NCI-H2227 (cell line): ENCODE data around the gene TRAF3.

Experiments
- DNase-seq: peaks from one replicate; lab custom pipeline; 2025; ENCODE audit not compliant: unreplicated experiment; lab: John Stamatoyannopoulos, UW

TRAF3 gene, protein sequence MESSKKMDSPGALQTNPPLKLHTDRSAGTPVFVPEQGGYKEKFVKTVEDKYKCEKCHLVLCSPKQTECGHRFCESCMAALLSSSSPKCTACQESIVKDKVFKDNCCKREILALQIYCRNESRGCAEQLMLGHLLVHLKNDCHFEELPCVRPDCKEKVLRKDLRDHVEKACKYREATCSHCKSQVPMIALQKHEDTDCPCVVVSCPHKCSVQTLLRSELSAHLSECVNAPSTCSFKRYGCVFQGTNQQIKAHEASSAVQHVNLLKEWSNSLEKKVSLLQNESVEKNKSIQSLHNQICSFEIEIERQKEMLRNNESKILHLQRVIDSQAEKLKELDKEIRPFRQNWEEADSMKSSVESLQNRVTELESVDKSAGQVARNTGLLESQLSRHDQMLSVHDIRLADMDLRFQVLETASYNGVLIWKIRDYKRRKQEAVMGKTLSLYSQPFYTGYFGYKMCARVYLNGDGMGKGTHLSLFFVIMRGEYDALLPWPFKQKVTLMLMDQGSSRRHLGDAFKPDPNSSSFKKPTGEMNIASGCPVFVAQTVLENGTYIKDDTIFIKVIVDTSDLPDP

GRCh38 chr14:102776761-102777710 is at the start of gene TRAF3:
Gene TRAF3 (plus strand): TSS chr14:102777449. CDS start chr14:102870202, 92,753 bp downstream.
- peak; percentile 75 for DNase-seq

DNA sequence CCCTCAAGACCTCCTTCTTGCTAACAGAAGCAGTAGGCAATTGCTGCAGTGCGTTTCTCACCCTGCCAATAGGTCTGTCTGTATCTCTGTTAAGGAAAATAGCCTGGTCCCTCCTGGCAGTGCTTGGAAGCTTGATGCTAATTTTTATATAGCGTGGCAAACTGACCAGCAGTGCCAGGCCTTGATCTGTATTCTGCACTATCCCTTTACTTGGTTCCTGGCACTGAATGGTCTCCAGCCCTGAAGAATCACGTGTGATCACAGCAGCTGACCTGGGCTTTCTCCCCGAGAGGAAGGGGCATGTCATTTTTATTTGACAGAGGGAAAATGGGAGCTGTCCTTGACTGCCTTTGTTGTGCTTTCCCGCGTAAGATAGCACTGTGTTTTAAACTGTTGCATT is 48.7 kb upstream of the TRAF3 start:
- no peak for DNase-seq

DNA sequence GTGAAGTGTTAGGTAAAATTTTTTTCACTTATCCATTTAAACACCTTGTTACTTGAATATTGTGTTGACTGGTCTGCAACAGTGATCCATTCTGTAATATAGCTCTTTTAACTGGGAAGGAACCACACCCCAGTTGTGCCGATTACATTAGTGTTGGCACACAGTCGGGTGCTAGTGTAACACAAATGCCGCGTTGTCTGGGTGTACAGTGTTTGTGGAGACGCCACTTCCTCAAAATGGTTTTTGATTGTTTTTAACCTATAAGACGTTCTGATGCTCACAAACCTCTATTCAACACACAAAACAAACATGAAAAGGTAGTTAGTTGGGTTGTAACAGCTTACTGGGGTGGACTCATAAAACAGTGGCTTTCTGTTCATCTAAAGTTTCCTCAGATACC is 48.0 kb upstream of the TRAF3 start:
- no peak for DNase-seq

DNA sequence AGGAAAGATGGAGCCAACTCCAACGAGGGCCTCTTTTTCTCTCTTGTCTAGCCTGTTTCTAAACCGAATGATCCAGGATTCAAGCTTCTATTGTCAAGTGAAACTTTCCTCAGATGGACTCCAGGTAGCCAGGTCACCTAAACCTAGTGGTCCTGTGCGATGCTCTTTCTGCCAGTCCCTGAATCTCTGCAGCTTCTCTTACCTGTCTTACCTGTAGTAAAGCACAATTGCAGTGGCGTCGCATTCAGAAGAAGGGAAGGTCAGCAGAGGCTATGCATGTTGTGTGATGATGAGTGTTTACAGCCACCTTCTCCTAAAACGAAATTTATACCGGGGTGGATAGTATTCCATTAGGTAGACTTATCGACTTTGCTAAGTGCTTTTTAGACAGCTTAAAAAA is 47.4 kb upstream of the TRAF3 start:
- no peak for DNase-seq

GRCh38 chr14:102731101-102731870 is 46.0 kb upstream of the TRAF3 start:
- no peak for DNase-seq

GRCh38 chr14:102731871-102732800 is 45.1 kb upstream of the TRAF3 start:
- DNase-seq: no peak

- DNase-seq: no peak
These were observed 44.3 kb upstream of the TRAF3 start for GRCh38 chr14:102732924-102733323.

GRCh38 chr14:102733326-102733725 is 43.9 kb upstream of the TRAF3 start:
- DNase-seq: no peak

DNA sequence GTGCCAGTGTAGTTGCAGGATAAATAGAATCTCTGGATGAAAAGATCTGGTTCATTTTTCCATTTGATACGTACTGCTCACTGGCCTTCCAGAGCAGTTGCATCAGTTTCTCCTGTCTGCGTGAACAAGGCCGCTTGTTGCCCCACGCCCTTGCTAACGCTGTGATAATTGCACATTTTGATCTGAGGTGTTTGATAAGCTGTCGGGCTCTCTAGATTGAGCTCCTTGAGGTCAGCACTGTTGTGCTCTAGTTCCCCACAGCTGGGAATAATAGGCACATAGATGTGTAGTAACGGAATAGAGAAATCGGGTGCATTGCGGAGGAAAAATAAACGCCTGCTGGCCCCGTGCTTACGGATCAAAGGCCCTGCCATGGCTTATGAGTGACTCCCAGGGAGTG is 42.8 kb upstream of the TRAF3 start:
- no peak for DNase-seq

DNA sequence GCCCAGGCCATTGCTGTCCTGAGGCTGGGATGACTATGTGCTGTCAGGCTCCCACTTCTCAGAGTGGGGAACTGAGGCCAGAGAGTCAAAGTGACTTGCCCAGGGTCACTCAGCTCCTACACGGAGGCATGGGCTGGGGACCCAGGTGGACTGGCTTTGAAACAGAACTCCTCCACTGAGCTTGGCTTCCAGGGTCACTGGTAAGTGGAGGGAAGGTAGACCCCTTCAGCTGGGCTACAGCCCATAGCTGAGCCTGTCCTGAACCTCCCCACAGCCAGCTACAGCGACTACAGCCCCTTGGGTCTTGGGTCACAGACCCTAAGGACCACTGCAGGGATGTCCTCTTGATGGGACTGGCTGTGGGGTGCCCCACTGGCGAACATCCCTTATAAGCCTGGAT is 40.3 kb upstream of the TRAF3 start:
- no peak for DNase-seq

DNA sequence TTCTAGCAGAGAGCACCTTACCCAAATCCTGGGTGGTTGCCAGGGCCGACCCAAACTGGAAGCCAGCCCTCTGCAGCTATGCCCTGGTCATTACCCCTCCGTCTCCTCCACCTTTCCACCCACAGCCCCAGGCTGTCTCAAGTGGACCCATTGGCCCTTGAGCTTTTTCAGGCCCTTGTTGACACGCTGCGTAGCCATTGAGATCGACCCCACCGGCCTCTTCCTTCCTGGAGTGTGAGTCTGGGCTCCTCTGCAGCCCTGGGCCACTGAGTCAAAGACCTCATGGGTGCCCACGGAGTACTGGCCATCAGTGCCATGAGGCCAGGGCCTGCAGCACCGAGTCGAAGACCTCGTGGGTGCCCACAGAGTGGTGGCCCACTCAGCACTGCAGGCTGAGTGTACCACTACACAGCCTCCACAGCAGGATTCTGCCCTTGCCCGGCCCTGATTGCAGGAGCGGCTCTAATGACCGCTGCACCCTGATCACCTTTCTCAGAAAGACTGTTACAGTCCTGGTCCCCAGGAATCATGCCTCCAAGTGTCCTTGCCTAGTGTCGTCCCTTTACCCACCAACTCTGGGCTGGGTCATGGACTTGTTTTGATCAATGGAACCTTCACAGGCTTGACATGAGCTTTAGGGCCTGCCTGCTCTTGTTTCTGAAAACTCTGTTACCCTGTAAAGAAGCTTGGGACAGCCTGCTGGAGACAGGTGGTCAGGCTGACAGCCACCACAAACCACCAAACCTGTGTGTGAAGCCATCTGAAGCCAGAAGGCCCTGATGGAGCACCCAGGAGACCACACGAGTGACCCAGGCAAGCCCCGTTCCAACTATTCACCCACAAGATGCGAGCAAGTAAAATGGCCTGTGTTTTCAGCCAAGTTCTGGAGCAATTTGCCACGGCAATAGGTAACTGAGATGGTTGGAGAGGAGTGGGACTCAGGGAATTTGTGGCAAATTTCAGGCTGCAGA is 39.6 kb upstream of the TRAF3 start:
- no peak for DNase-seq

DNA sequence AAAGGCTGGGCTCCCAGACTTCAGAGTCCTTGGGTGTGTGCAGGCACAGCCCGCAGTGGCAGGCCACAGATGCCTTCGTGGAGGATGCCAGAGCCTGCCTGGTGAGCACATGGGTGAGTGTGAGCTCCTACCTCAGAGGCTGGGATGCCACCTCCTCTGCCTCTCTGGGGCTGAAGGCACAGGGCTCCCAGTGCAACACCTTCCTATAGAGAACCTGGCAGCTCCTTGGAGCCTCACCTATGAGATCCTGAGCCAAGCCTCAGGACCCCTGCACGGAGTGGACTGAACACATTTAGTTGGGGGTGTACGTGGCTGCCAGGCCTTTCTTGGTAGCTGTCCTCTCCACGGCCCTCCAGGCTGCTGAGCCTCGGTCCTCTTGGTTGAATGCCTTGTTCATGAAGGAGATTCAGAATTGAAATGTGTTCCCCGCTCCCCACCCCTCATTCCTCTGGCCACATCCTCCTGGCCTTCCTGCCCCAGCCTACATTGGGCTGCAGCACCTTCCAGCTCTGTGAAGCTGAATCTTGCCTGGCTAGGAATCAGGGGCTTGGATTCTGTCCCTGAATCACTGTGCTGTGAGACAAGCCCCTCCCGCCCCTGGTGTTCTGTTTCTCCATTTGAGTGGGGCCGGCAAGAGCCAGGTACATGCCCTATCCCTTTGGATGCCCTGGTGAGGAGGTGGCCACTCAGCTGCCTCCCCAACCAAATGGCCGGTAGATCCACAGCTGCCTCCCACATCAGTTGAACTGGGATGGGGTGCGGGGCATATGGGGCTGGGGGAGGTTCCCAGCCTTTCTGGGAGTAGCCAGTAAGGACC is 38.7 kb upstream of the TRAF3 start:
- no peak for DNase-seq

DNA sequence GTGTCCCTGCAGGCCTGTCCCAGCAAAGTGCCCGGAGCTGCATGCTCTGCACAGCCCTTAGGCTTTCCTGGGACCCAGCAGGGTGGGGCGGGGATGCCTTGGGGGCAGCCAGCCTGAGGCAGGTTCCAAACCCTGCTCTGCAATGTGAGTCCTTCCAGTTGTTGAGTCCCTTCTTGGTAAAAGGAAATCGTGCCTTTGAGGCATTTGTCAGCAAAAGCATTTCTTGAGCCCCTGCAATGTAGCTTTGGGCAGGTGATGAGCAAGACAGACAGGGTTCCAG is 38.1 kb upstream of the TRAF3 start:
- no peak for DNase-seq

DNA sequence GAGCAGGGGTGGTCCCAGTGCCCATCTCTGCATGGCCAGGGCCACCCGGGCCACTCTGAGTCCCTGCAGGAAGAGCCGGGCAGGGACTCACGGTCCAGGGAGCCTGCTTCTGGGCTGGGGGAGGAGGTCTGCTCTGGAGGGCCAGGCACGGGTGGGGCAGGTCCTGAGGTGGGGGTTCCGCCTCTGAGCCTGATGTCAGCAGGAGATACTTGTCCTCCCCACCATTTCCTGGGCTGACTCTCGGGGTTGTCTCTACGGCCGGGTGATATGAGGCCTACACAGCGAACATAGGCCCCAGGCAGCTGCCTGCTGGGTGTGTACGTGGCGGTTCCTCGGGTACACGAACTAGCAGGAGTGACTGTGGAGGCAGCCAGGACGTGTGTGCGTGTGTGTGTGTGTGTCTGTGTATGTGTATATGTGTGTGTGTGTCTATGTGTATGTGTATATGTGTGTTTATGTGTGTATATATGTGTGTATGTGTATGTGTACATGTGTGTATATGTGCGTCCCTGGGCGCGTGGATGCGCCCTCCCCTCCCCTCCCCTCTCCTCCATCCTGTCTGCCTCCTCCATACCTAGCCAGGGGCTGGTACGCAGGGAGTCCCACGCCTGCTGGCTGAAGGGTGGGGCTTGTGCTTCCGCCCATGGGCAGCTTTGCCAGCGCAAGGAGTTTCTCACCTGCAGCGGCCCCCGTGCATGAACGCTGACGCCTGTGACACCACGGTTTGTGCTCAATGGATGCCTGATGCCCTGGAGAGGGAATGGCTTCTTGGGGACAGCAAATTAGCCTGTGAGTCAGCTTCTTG is 30.4 kb upstream of the TRAF3 start:
- no peak for DNase-seq

GRCh38 chr14:102748806-102749205 is 28.4 kb upstream of the TRAF3 start:
- no peak for DNase-seq

DNA sequence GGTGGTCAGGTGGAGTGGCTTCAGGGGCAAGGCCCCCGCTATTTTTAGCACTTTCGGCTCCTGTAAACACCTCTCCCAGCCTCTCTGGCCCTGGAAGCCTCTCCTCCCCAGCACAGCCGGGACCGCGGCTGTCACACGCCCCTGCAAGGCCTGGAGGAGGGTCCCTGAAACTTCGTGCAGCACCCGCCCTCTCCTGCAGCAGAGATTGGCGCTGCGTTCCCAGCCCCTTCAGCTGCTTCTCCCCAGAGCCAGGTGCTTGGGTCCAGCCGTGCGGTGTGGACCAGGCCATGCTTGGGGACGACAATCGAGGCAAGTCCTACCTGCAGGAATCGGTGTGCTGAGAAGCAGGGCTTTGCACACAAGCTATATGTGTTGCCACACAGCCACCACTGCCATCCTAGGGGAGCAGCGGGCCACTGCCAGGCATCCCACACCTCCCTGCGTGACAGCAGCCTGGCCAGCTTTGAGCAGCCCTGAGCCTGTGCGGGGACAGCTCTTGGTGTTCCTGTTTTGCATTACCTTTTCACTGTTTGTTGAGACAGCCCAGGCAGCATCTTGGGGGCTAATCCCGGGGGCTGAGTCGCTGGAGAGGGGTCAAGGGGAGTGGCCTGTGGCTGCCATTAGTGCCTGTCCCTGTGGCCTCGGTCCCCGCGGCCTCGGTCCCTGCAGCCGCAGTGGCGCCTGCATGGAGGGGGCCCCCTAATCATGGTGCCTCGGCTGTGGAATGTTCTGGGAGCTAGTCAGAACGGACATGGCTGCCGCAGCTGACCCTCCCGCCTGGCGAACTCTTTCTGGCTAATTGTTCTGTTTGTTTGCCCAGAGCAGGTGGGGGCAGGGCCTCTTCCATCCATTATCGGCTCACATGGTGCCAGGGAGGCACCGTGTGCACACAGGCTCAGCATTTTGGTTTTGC is 27.6 kb upstream of the TRAF3 start:
- DNase-seq: peak; percentile 54
